Measurements from ENCODE around the gene TSPAN9. TPM values are rescaled to one million over a fixed set of nuclear protein-coding genes. Genes with fewer than 3 reads are reported as not detected.

TSPAN9 gene
- total and polyA plus RNA-seq, 2 experiments from 2014 or later, result 6.0 to 31.5 TPM

DNA sequence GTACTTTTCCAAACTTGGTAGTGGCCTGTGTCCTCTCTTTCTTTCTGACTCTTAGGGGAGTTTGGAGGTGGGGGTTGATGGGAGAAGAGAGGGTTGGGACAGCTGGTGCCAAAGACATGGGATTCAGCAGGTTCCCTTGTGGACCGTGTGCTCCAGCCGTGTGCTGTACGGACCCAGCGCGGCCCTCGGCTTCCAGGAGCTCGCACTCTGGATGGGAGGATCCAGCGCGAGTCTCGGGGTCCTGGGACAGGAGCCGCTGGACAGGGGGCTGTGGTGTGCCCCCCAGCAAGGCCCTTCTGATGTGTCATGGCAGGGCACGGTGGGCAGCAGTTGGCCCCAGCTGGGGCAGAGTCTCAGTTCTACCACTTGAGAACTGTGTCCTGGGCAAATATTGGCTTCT is 45.0 kb upstream of the TSPAN9 start (continued):
- TF ChIP-seq, protein P1, sequence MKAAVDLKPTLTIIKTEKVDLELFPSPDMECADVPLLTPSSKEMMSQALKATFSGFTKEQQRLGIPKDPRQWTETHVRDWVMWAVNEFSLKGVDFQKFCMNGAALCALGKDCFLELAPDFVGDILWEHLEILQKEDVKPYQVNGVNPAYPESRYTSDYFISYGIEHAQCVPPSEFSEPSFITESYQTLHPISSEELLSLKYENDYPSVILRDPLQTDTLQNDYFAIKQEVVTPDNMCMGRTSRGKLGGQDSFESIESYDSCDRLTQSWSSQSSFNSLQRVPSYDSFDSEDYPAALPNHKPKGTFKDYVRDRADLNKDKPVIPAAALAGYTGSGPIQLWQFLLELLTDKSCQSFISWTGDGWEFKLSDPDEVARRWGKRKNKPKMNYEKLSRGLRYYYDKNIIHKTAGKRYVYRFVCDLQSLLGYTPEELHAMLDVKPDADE (IDR thresholded peaks at IDR 0.05), result no peak
- TF ChIP-seq, protein P2, sequence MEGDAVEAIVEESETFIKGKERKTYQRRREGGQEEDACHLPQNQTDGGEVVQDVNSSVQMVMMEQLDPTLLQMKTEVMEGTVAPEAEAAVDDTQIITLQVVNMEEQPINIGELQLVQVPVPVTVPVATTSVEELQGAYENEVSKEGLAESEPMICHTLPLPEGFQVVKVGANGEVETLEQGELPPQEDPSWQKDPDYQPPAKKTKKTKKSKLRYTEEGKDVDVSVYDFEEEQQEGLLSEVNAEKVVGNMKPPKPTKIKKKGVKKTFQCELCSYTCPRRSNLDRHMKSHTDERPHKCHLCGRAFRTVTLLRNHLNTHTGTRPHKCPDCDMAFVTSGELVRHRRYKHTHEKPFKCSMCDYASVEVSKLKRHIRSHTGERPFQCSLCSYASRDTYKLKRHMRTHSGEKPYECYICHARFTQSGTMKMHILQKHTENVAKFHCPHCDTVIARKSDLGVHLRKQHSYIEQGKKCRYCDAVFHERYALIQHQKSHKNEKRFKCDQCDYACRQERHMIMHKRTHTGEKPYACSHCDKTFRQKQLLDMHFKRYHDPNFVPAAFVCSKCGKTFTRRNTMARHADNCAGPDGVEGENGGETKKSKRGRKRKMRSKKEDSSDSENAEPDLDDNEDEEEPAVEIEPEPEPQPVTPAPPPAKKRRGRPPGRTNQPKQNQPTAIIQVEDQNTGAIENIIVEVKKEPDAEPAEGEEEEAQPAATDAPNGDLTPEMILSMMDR (conservative IDR thresholded peaks at IDR 0.05; ENCODE audit: low read depth in 2 of 2), result no peak
- TF ChIP-seq EZH2 (IDR thresholded peaks at IDR 0.05; ENCODE audit: low read depth, unreplicated experiment), result no peak

DNA sequence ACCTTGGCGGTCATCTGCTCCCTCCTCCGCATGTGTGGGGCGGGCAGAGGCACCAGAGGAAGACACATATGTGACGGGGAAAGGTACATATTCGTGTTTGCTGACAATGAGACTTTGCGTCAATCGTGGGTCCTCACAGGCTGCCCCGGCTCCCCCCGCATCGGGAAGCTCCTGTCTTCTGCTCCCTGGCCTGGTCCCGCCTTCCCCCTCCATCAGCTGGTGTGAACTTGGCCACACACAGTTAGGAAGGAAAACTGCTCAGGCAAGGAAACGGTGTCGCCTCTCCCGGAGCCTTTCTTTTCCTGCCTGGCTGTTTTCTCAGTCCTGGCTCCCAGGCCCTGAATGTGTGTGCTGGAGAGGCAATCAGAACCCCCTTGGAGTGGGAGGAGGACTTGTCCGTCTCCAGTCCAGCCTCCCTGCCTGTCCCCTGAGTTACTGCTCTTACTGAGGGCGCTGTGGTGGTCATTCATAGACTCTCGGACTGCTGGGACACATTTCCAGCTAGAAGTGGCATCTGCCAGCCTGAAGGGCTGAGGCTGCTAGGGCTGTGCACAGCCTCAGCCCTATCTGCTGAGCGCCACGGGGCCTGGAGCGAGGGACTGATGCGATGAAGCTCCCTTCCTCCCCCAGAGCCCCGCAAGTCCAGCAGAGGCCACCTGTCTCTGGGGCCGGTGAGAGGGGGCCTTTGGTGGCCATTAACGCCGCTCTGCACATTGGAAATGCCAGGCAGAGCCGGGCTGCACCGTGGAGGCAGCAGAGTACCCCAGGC is 44.2 kb upstream of the TSPAN9 start:
- Histone ChIP-seq H3K79me2 (replicated peaks; ENCODE audit: insufficient read depth) (no peaks in the 10 kb centered on the region), H3K36me3 (ENCODE audit: insufficient read depth) (peaks cover 22% of the 10 kb centered on the region), H4K20me1 (replicated peaks; ENCODE audit: insufficient read depth) (peaks cover 34% of the 10 kb centered on the region), H3F3A (replicated peaks; ENCODE audit: low read depth) (peaks cover 25% of the 10 kb centered on the region), H3K4me3 (no peak overlapping the region), H3K27me3 (ENCODE audit: insufficient read depth) (no peaks in the 10 kb centered on the region), H3K27ac (ENCODE audit: low read depth) (peak overlapping the region; percentile 87; the same call in 1 of the 2 replicates), H3K4me1 (ENCODE audit: insufficient read depth) (no peaks in the 10 kb centered on the region), H3K4me2 (no peak overlapping the region), H3K9me2 (ENCODE audit: insufficient read depth) (no peaks in the 10 kb centered on the region), H2AFZ (no peak overlapping the region)
- ATAC-seq (no peak), DNase-seq (ENCODE audit: low spot score) (no peak)
- Mint-ChIP-seq H3K27ac (no peak overlapping the region), H3K4me1 (peaks cover 9% of the 10 kb centered on the region), H3K4me3 (no peak overlapping the region), H3K9me3 (no peaks in the 10 kb centered on the region), H3K27me3 (ENCODE audit: insufficient read depth, low read depth, poor library complexity) (peaks cover 17% of the 10 kb centered on the region), H3K36me3 (ENCODE audit: low read depth) (peaks cover 54% of the 10 kb centered on the region)
- TF ChIP-seq STAT1 (IDR thresholded peaks at IDR 0.05; ENCODE audit: unreplicated experiment) (no peak), JUNB (IDR thresholded peaks at IDR 0.05; ENCODE audit: unreplicated experiment) (no peak), NANOG (IDR thresholded peaks at IDR 0.05; ENCODE audit: borderline replicate concordance) (no peak)
- TF ChIP-seq, protein P2 (conservative IDR thresholded peaks at IDR 0.05; ENCODE audit: low read depth in 2 of 2), result no peak
- TF ChIP-seq, protein P3, sequence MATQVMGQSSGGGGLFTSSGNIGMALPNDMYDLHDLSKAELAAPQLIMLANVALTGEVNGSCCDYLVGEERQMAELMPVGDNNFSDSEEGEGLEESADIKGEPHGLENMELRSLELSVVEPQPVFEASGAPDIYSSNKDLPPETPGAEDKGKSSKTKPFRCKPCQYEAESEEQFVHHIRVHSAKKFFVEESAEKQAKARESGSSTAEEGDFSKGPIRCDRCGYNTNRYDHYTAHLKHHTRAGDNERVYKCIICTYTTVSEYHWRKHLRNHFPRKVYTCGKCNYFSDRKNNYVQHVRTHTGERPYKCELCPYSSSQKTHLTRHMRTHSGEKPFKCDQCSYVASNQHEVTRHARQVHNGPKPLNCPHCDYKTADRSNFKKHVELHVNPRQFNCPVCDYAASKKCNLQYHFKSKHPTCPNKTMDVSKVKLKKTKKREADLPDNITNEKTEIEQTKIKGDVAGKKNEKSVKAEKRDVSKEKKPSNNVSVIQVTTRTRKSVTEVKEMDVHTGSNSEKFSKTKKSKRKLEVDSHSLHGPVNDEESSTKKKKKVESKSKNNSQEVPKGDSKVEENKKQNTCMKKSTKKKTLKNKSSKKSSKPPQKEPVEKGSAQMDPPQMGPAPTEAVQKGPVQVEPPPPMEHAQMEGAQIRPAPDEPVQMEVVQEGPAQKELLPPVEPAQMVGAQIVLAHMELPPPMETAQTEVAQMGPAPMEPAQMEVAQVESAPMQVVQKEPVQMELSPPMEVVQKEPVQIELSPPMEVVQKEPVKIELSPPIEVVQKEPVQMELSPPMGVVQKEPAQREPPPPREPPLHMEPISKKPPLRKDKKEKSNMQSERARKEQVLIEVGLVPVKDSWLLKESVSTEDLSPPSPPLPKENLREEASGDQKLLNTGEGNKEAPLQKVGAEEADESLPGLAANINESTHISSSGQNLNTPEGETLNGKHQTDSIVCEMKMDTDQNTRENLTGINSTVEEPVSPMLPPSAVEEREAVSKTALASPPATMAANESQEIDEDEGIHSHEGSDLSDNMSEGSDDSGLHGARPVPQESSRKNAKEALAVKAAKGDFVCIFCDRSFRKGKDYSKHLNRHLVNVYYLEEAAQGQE (IDR thresholded peaks at IDR 0.05; ENCODE audit: unreplicated experiment), result no peak
- TF ChIP-seq, protein P1 (IDR thresholded peaks at IDR 0.05), result no peak
